K562 (cell line): ENCODE measurements around the gene TEX14.

Experiments
- YY1 ChIP-seq, 3 experiments: IDR thresholded peaks; 2 replicates each; pipeline ENCODE4 v1.6.1; 2011; ENCODE audit warnings: low read length in 2 of 3, mild to moderate bottlenecking in 2 of 3, moderate library complexity in 2 of 3, borderline replicate concordance in 1 of 3, control low read depth in 1 of 3, low read depth in 1 of 3; ENCODE audit not compliant: insufficient read depth in 3 of 3, insufficient replicate concordance in 2 of 3, control insufficient read depth in 1 of 3, insufficient read length in 1 of 3; ENCODE audit errors: extremely low read depth in 1 of 3
- TF ChIP-seq, protein P1 (sequence below), 3 experiments: IDR thresholded peaks in 2 of 3; conservative IDR thresholded peaks in 1 of 3; 2 replicates each; pipeline ENCODE4 v1.5.1; 2011 to 2012; ENCODE audit warnings: low read length in 3 of 3, mild to moderate bottlenecking in 3 of 3, control low read depth in 2 of 3, improper control_type of control experiment in 1 of 3, inconsistent platforms in 1 of 3, low read depth in 1 of 3, mixed read lengths in 1 of 3, moderate library complexity in 1 of 3; ENCODE audit not compliant: insufficient read depth in 2 of 3

DNA sequence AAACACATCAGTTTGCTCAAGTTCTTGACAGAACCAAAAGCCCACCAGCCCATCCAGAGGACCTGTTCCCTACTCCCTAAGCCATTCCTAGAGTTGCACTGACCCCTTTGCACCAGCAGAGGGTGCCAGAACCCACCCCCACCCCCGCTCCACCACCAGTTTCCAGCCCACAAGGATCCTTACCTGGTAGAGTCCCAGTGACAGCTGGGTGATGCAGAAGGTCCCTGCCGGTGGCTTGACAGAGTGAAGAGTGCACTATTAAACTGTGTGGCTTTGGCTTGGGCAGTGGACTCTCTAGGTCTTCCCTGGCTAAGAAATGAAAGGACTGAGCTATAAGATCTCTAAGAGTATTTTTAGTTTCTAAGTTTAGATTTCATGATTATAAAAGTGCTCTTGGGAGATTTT is 104.1 kb downstream of the TEX14 start:
- TF ChIP-seq YY1 (IDR thresholded peaks at IDR 0.05; ENCODE audit: borderline replicate concordance in 1 of 3, control insufficient read depth in 1 of 3, extremely low read depth in 1 of 3, insufficient read depth in 3 of 3, insufficient read length in 1 of 3, insufficient replicate concordance in 2 of 3, low read depth in 1 of 3, low read length in 2 of 3) = peak in 1 of 3 experiments; percentile 21
- TF ChIP-seq, protein P1, sequence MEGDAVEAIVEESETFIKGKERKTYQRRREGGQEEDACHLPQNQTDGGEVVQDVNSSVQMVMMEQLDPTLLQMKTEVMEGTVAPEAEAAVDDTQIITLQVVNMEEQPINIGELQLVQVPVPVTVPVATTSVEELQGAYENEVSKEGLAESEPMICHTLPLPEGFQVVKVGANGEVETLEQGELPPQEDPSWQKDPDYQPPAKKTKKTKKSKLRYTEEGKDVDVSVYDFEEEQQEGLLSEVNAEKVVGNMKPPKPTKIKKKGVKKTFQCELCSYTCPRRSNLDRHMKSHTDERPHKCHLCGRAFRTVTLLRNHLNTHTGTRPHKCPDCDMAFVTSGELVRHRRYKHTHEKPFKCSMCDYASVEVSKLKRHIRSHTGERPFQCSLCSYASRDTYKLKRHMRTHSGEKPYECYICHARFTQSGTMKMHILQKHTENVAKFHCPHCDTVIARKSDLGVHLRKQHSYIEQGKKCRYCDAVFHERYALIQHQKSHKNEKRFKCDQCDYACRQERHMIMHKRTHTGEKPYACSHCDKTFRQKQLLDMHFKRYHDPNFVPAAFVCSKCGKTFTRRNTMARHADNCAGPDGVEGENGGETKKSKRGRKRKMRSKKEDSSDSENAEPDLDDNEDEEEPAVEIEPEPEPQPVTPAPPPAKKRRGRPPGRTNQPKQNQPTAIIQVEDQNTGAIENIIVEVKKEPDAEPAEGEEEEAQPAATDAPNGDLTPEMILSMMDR (IDR thresholded peaks at IDR 0.05 in 2 of 3, conservative IDR thresholded peaks at IDR 0.05 in 1 of 3; ENCODE audit: insufficient read depth in 2 of 3, low read depth in 1 of 3, low read length in 3 of 3) = peak; percentile 83 to 94 (median 87)
